Bronchial epithelial cell (primary cell): Measurements from ENCODE around the gene MICAL1. TPM values are rescaled to one million over a fixed set of nuclear protein-coding genes. Genes with fewer than 3 reads are reported as not detected.

Experiments
- DNase-seq: peaks from one replicate; pipeline ENCODE4 v3.0.0-alpha.2; 2010; ENCODE audit warnings: low read depth
- FAIRE-seq: peaks from 2 replicates; lab custom pipeline; 2011; peaks lifted over from hg19 to GRCh38; lab: Jason Lieb, UNC
- H3K27me3 ChIP-seq: 2 replicates; pipeline ENCODE4 v1.5.1; 2011; ENCODE audit warnings: low read length; ENCODE audit not compliant: control insufficient read depth, insufficient read depth
- H3K36me3 ChIP-seq: 2 replicates; pipeline ENCODE4 v1.5.1; 2011; ENCODE audit warnings: low read length; ENCODE audit not compliant: control insufficient read depth, insufficient read depth
- H3K4me3 ChIP-seq: 2 replicates; pipeline ENCODE4 v1.5.1; 2011; ENCODE audit warnings: mild to moderate bottlenecking, low read depth, low read length, control low read depth
- total RNA-seq: library from RNA; depleted of rRNA; stranded (reverse); fragments of >200 nt; gene quantifications from 2 replicates; pipeline ENCODE4 v1.2.1, GENCODE V29; 2014
- TF ChIP-seq, protein P1 (sequence below): IDR thresholded peaks from 2 replicates; pipeline ENCODE4 v1.5.1; 2011; ENCODE audit warnings: mild to moderate bottlenecking, moderate library complexity, low read length, control low read depth, inconsistent platforms; ENCODE audit not compliant: insufficient read depth, severe bottlenecking

Gene MICAL1
- total RNA-seq, 1 donor from 2014 or later: 14.2 TPM

DNA sequence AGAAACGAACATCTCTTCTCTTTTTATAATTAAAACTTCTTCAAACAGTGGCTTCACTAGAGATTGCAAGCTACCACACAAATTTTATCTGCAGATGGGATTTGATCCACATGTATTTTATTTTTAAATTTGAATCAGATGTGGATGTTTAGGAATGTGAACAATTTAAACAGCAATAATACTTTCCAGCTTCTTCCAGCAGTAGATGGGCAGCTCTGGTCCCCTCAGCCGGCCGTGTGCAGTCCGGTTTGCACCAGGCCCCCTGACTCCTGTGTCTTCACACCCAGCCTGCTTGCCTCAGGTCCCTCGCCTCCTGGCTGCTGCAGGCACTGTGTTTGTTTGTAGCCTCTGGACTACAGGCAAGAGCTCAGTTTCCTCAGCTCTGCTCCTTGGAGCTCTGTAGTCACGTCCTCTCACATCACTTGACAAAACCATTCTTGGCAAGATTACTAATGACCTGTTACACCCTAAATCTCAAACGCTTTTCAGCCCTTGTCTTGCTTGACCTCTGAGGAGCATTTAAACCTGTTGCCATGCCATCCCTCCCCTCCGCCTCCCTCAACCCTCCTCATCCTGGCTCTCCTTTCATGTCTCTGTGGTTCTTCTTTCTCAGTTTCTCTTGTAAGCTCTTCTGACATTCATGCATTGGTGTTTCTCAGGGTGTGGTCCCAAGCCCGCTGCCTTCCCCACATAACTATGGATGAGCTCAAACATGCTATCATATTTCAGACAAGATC is 40.6 kb upstream of the MICAL1 start:
- DNase-seq (no peak), FAIRE-seq (peak; percentile 66)
- Histone ChIP-seq H3K27me3 (no peaks in the 10 kb centered on the region), H3K4me3 (no peak overlapping the region), H3K36me3 (no peaks in the 10 kb centered on the region)
- TF ChIP-seq, protein P1, sequence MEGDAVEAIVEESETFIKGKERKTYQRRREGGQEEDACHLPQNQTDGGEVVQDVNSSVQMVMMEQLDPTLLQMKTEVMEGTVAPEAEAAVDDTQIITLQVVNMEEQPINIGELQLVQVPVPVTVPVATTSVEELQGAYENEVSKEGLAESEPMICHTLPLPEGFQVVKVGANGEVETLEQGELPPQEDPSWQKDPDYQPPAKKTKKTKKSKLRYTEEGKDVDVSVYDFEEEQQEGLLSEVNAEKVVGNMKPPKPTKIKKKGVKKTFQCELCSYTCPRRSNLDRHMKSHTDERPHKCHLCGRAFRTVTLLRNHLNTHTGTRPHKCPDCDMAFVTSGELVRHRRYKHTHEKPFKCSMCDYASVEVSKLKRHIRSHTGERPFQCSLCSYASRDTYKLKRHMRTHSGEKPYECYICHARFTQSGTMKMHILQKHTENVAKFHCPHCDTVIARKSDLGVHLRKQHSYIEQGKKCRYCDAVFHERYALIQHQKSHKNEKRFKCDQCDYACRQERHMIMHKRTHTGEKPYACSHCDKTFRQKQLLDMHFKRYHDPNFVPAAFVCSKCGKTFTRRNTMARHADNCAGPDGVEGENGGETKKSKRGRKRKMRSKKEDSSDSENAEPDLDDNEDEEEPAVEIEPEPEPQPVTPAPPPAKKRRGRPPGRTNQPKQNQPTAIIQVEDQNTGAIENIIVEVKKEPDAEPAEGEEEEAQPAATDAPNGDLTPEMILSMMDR: no peak

DNA sequence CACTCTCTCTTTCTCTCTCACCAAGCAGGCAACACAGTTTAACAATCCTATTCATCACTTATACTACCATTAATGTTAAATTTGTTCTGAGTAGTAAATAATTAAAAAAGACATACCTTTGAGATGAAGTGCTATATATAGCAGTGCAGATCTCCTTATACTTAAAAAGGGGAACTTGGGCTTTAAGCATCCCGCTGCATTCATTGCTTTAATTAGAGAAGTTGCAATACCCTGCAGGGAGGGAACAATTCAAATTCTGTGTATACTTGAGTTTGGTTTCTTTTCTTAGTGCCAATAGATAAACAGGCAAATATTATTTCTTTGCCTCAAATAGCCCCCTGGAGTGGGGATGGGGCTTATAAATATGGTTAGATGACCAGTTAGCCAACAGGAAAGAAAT is 38.3 kb upstream of the MICAL1 start:
- Histone ChIP-seq H3K4me3 (no peak overlapping the region), H3K36me3 (no peaks in the 10 kb centered on the region), H3K27me3 (no peaks in the 10 kb centered on the region)
- DNase-seq: no peak
- TF ChIP-seq, protein P1: no peak
- FAIRE-seq: no peak

DNA sequence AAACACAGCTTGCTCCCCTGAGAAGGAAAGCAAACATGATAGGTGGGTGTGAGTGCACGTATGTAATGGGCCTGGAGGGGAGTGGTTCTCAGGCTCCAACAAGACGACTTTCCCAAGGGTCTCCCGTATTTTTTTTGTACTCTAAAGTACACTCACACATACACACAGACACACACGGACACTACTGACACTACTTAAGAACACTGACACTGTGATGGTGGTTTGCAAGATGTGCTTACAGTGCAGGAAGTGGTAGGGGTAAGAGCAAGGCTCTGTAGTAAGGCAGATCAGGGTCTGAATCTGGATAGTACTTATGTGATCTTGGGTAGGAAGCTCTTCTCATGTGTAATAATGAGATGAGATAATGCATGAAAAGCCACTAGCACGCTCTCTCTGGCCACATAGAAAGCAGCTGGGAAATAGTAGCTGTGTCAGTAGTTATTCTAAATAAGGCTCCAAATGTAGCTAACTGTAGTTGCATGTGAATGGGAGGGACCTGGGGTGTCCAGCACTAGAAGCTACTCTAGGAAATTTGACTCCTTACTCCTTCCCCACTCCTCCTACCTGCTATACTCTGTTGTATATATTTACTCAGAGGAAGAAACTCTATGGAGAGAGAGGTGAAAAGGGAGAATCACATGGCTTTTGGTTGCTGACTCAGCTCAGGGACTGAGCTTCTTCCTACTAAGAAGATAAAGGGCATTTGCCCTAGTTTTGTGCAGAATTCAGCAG is 35.8 kb upstream of the MICAL1 start:
- Histone ChIP-seq H3K4me3 (no peak overlapping the region), H3K36me3 (no peaks in the 10 kb centered on the region), H3K27me3 (no peaks in the 10 kb centered on the region)
- DNase-seq (peak; percentile 26), FAIRE-seq (no peak)
- TF ChIP-seq, protein P1: no peak

DNA sequence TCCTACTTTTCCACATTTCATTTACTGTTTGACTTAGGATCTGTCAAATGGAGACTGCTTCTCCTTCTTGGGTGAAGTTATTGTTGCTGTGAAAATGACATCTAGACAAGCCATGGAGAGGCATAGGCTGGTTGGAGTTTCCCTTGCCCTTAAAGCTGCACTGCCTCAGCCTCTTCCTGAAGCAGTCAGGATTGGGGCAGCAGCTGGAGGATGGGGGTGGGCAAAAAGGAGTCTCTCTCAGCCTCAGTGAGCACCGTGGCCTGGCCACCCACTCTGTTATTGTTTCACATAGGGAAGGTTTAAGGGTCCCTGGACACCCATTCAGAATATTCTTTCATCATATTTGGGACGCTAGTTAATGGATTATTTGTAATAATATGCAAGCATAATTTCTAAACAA is 35.1 kb upstream of the MICAL1 start:
- DNase-seq: no peak
- Histone ChIP-seq H3K4me3 (no peak overlapping the region), H3K36me3 (no peaks in the 10 kb centered on the region)

DNA sequence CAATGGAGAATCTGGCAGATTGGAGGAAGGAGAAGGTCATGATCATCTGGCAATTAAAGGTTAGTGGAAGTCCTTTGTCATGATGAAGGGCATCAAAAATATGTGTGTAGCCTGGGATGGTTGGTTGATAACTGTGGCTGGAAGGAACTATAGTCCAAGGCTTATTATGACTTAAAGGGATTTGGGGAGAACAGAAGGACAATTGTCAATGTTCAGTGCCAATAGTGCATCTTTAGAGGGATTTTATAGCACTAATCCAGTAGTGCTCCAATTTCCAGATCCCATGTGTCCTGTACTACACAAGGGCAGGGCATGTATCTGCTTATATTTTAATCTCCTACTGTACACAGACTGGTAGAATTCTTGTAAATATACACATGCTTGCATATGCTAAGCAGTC is 32.4 kb upstream of the MICAL1 start:
- H3K4me3 ChIP-seq: no peak overlapping the region
- DNase-seq (no peak), FAIRE-seq (no peak)
- no peaks in the 10 kb centered on the region for H3K36me3 ChIP-seq
- no peaks in the 10 kb centered on the region for H3K27me3 ChIP-seq
- TF ChIP-seq, protein P1: no peak

More for the DNA sequence above, 35.1 kb upstream of the MICAL1 start:
- TF ChIP-seq, protein P1: no peak
- no peaks in the 10 kb centered on the region for H3K27me3 ChIP-seq
- no peak for FAIRE-seq
